HL-60 (cell line): ENCODE results near the gene NUBP2.

Experiments used
- GABPA ChIP-seq: IDR thresholded peaks from 2 replicates; pipeline ENCODE4 v1.6.1; 2012; ENCODE audit warnings: low read depth
- POLR2AphosphoS5 ChIP-seq: IDR thresholded peaks from 2 replicates; pipeline ENCODE4 v1.6.1; 2012; ENCODE audit warnings: low read depth
- SPI1 ChIP-seq: IDR thresholded peaks from 2 replicates; pipeline ENCODE4 v1.6.1; 2012; ENCODE audit warnings: low read depth, mild to moderate bottlenecking, borderline replicate concordance
- TF ChIP-seq, protein P1 (sequence below): IDR thresholded peaks from one replicate; pipeline ENCODE4 v1.5.1; 2011; ENCODE audit warnings: low read length, control low read depth, inconsistent platforms; ENCODE audit not compliant: insufficient read depth

DNA sequence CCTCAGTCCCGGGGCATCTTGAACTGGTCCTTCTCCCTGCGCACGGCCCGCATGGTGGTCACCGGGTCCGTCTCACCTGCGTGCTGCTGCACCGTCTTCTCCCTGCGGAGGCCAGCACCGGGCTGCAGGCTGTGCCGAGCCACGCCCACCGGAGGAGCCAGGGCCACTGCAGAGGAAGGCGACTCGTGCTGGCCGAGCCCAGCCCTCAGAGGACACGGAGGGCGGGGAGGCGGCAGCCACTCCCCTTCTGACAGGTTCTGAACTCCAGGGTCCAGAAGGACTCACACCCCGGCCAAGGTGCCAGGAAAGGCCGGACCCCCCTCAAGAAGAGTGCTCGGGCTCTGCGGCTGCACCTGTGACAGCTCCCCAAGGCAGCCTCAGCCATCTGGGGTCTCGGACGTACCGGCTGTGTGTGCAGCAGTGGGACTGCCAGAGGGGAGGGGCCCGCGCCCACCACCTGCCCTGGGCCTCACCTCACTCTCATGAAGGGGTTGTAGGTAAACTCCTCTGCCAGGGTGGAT is 26.6 kb downstream of the NUBP2 start:
- TF ChIP-seq, protein P1, sequence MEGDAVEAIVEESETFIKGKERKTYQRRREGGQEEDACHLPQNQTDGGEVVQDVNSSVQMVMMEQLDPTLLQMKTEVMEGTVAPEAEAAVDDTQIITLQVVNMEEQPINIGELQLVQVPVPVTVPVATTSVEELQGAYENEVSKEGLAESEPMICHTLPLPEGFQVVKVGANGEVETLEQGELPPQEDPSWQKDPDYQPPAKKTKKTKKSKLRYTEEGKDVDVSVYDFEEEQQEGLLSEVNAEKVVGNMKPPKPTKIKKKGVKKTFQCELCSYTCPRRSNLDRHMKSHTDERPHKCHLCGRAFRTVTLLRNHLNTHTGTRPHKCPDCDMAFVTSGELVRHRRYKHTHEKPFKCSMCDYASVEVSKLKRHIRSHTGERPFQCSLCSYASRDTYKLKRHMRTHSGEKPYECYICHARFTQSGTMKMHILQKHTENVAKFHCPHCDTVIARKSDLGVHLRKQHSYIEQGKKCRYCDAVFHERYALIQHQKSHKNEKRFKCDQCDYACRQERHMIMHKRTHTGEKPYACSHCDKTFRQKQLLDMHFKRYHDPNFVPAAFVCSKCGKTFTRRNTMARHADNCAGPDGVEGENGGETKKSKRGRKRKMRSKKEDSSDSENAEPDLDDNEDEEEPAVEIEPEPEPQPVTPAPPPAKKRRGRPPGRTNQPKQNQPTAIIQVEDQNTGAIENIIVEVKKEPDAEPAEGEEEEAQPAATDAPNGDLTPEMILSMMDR, result no peak
- no peak for TF ChIP-seq POLR2AphosphoS5
- no peak for TF ChIP-seq GABPA
- TF ChIP-seq SPI1, result no peak
